HepG2 (cell line): Measurements from ENCODE around the gene ARHGDIG. TPM values are rescaled to one million over a fixed set of nuclear protein-coding genes. Genes with fewer than 3 reads are reported as not detected.
A peak's percentile ranks its signal among the peaks of the same experiment; 100 is the strongest.

Source experiments
- CSRNP2 ChIP-seq: sonication (generic); formaldehyde crosslinking; conservative IDR thresholded peaks from 2 replicates; pipeline ENCODE4 v1.8.0; 2022; ENCODE audit warnings: low read depth, missing genetic modification reagents
- HBP1 ChIP-seq: IDR thresholded peaks from 2 replicates; pipeline ENCODE4 v1.6.1; 2016; ENCODE audit warnings: low read depth, control low read depth
- HDAC6 ChIP-seq: fragments of 200-600 bp; sonication (generic); IDR thresholded peaks from 2 replicates; pipeline ENCODE4 v1.7.0; 2017; ENCODE audit warnings: mild to moderate bottlenecking, antibody characterized with exemption, low read length, low read depth
- PRPF4 ChIP-seq: fragments of 200-400 bp; formaldehyde crosslinking; IDR thresholded peaks from 2 replicates; pipeline ENCODE4 v1.6.1; 2016; ENCODE audit warnings: low read length, low read depth; ENCODE audit not compliant: poor library complexity, severe bottlenecking
- RBAK ChIP-seq: sonication (generic); formaldehyde crosslinking; IDR thresholded peaks from 2 replicates; pipeline ENCODE4 v1.5.1; 2020; ENCODE audit warnings: mild to moderate bottlenecking, missing genetic modification reagents
- SAFB2 ChIP-seq: sonication (generic); formaldehyde crosslinking; IDR thresholded peaks from 2 replicates; pipeline ENCODE4 v1.5.1; 2020; ENCODE audit warnings: missing genetic modification reagents, low read depth, mild to moderate bottlenecking, borderline replicate concordance
- ZNF460 ChIP-seq: sonication (generic); formaldehyde crosslinking; IDR thresholded peaks from 2 replicates; pipeline ENCODE4 v1.5.1; 2020; ENCODE audit warnings: missing genetic modification reagents, mild to moderate bottlenecking, borderline replicate concordance
- ZNF580 ChIP-seq: IDR thresholded peaks from 2 replicates; pipeline ENCODE4 v1.6.1; 2016; ENCODE audit warnings: low read depth, borderline replicate concordance
- ZNF703 ChIP-seq: sonication (generic); formaldehyde crosslinking; IDR thresholded peaks from 2 replicates; pipeline ENCODE4 v1.5.1; 2020; ENCODE audit warnings: missing genetic modification reagents, mild to moderate bottlenecking, moderate library complexity, borderline replicate concordance
- ZNF878 ChIP-seq: sonication (generic); formaldehyde crosslinking; IDR thresholded peaks from 2 replicates; pipeline ENCODE4 v1.8.1; 2023; ENCODE audit warnings: mild to moderate bottlenecking, missing genetic modification reagents, moderate library complexity
- ZSCAN9 ChIP-seq: IDR thresholded peaks from 2 replicates; pipeline ENCODE4 v1.6.1; 2016; ENCODE audit warnings: borderline replicate concordance
- polyA plus RNA-seq, 8 experiments: library from polyadenylated mRNA; depleted of rRNA in 3 of 8; stranded (reverse) in 7 of 8; unstranded in 1 of 8; fragments of >200 nt; fragmentation: Illumina TruSeq in 4 of 8; extraction: Trizol in 4 of 8; gene quantifications; 2 replicates each; pipeline versions ENCODE4 v1.2.1 to v1.2.3, GENCODE V29; 2011 to 2016; ENCODE audit warnings: low read depth in 4 of 8, missing spikeins in 1 of 8, mixed read lengths in 1 of 8; ENCODE audit not compliant: insufficient read depth in 1 of 8
- total RNA-seq, 5 experiments: library from RNA; depleted of rRNA; stranded (reverse); fragments of >200 nt; fragmentation: Illumina TruSeq; extraction: Trizol; gene quantifications; 2 replicates each; pipeline ENCODE4 v1.2.3, GENCODE V29; 2016; ENCODE audit warnings: low read depth in 1 of 5

ARHGDIG gene
- total and polyA plus RNA-seq, 2 of the 13 experiments (the other 11 are each of a cell fraction or from before 2014, with no cell fraction given): 0.24 to 0.48 TPM

- TF ChIP-seq ZNF580 (no peak; the same call in 1 of the 2 replicates), PRPF4 (no peak), HDAC6 (no peak), RBAK (CRISPR knock-in tag) (peak; percentile 31; the same call in 1 of the 2 replicates), ZNF878 (CRISPR knock-in tag) (peak; percentile 85; the same call in 1 of the 2 replicates), ZNF703 (no peak), ZSCAN9 (CRISPR knock-in tag) (no peak), ZNF460 (no peak; the same call in 1 of the 2 replicates), HBP1 (no peak), SAFB2 (CRISPR knock-in tag) (peak; percentile 81; the same call in 1 of the 2 replicates), CSRNP2 (no peak)
- TF ChIP-seq, all 625 proteins: peak for 205
Measured at GRCh38 chr16:234468-235305, 45.7 kb upstream of the ARHGDIG start, which contains the start of gene FAM234A (continued).
